Fibroblast of skin of left biceps (primary cell): ENCODE results near the gene ACE.

Experiments used
- DNase-seq, 2 experiments: peaks; one replicate each; pipeline ENCODE4 v3.0.0-alpha.2; 2013; ENCODE audit warnings: low read depth in 2 of 2

Gene ACE

GRCh38 chr17:63537001-63537400 lies 60.1 kb downstream of the ACE start:
- no peak for DNase-seq

- no peak for DNase-seq
These were observed 61.3 kb downstream of the ACE start for GRCh38 chr17:63537991-63538692.

GRCh38 chr17:63538693-63539595 lies 62.1 kb downstream of the ACE start:
- DNase-seq, result no peak

- no peak for DNase-seq
These were observed 63.7 kb downstream of the ACE start for GRCh38 chr17:63540590-63540989.

GRCh38 chr17:63542218-63542545 lies 65.3 kb downstream of the ACE start:
- no peak for DNase-seq

- DNase-seq, result no peak
These were observed 66.3 kb downstream of the ACE start for GRCh38 chr17:63542942-63543821.

GRCh38 chr17:63543822-63544420 lies 67.1 kb downstream of the ACE start:
- DNase-seq, result no peak

- DNase-seq, result no peak
These were observed 67.8 kb downstream of the ACE start for GRCh38 chr17:63544467-63545301.

- DNase-seq, result no peak
These were observed 69.6 kb downstream of the ACE start for GRCh38 chr17:63546308-63547082.

GRCh38 chr17:63547083-63547523 lies 70.2 kb downstream of the ACE start:
- no peak for DNase-seq
